RPMI7951 (cell line): ENCODE data around the gene C10orf67. TPM values are rescaled to one million over a fixed set of nuclear protein-coding genes. Genes with fewer than 3 reads are reported as not detected.
"Not testable (repeated sequence)": the region's sequence is repeated elsewhere in the genome, so short reads cannot be mapped to it uniquely, and the experiment has no call there.

Experiments
- DNase-seq: peaks from one replicate; pipeline ENCODE4 v3.0.0-alpha.2; 2012; ENCODE audit warnings: low read depth
- total RNA-seq: library from RNA; depleted of rRNA; stranded (reverse); fragments of >200 nt; shearing (Covaris generic); gene quantifications from 2 replicates; pipeline ENCODE4 v1.2.3, GENCODE V29; 2014

The C10orf67 gene
- total RNA-seq, 1 experiment from 2014 or later, result not detected

DNA sequence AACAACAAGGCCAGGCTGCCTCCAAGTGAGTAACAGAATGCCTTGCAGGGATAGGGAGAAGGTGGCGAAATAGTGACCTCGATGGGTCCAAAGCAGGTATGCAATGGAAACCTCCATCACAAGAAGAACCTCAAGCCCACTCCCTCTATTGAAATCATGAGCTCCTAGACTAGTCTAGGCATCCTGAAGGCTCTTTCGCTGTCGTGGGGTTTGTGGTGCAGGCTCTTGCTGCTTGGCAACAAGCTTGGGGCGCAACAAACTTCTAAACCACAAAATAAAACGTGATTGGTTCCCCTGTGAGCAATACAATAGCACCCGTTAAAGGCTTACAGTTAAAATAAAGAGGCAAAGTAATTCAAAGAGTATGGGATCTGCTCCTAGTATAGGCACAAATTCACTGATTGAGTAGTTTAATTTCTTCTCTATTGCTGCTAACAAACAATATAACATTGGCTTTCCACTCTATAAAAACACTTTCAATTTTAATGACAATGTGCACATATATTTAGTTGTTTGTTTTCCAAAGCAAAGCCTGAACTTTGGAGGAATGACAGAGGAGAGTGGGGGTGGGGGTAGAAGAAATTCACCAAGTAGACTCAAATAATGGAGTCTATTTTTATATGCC is 64.1 kb downstream of the C10orf67 start:
- DNase-seq, result peak; percentile 10

- DNase-seq, result no peak
Measured at GRCh38 chr10:23275355-23275754, 69.2 kb downstream of the C10orf67 start.

GRCh38 chr10:23274179-23274578 is 70.4 kb downstream of the C10orf67 start:
- DNase-seq, result not testable (repeated sequence)

- DNase-seq, result no peak
Measured at GRCh38 chr10:23270531-23270930, 74.1 kb downstream of the C10orf67 start.

GRCh38 chr10:23263441-23264164 is 81.0 kb downstream of the C10orf67 start:
- no peak for DNase-seq

GRCh38 chr10:23262928-23263327 is 81.7 kb downstream of the C10orf67 start:
- no peak for DNase-seq

- no peak for DNase-seq
Measured at GRCh38 chr10:23258516-23258915, 86.1 kb downstream of the C10orf67 start.

DNA sequence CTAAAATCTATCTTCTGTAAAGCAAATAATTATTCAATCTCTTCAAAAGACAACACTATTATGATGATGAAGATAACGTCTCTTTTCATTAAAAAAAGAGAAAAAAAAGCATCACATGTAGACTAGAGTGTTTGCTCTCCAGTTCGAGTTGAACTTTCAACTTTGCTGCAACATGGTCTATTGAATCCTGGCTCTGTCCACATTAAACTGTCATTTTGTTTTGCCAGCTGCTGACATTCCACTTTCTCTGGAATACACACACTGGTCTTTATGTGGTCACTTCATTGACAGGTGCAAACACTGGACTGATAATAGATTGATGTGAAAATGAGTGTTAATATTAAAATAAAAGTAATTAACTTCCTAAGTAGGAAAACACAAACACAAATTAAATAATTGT is 90.8 kb downstream of the C10orf67 start:
- DNase-seq, result no peak

GRCh38 chr10:23252859-23253258 is 91.7 kb downstream of the C10orf67 start:
- not testable (repeated sequence) for DNase-seq

DNA sequence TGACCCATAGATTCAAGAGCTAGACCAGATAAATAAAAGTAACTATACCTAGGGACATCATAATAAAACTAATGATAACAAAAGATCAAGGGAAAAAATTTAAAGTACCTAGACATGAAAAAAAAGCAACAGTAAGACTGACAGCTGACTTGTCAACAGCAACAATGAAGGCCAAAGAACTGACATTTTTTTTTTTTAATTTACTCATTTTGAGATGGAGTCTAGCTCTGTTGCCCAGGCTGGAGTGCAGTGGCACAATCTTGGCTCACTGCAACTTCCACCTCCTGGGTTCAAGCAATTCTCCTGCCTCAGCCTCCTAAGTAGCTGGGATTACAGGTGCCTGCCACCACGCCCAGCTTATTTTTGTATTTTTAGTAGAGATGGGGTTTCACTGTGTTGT is 102.8 kb downstream of the C10orf67 start:
- DNase-seq, result not testable (repeated sequence)

GRCh38 chr10:23238015-23238414 is 106.6 kb downstream of the C10orf67 start:
- no peak for DNase-seq

DNA sequence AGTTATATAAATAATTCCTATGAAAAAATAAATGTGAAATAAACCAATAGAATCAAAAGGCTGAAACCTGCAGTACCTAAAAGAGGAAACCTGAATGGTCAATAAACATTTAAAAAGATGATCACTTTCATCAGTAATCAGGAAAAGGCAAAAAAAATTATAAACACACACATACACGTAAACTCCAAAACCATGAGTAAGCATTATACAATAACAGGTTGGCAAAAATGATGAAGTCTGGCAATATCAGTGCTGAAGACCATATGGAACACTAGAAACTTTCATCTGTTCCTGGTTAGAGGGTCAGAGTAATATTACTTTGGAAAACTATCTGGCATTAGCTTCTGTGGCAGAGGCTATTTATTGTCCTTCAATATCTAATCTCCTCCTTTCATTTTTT is 114.0 kb downstream of the C10orf67 start:
- no peak for DNase-seq

- DNase-seq, result no peak
Measured at GRCh38 chr10:23217471-23217870, 127.1 kb downstream of the C10orf67 start.

DNA sequence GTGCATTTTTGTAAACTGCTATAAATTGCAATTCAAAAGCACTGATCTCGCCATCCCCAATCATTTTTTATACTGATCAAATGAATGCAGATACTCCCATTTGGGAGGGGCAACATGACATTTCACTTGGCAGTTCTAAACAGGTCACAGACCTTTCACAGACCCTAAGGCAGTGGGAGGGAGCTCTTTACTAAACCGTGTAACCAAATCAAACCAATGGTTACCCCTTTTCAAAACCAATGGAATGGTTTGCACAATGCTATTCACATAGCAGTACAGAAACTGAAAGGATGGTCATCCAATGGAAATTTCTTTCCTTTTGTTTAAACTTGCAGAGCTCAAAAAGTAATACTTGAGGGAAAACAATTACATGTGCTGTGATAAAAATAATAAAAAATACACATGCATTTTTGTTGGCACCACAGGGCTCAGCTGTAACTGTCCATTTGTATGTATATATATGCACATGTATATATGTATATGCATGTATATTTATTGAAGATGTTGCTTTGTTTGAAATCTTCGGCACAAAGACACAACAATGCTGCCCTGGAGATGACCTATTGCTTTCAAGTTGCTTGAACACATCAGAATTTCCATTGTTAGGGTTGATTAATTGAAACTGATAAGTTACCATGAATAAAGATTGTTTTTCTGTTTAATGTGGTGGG is 138.5 kb downstream of the C10orf67 start:
- DNase-seq, result no peak

DNA sequence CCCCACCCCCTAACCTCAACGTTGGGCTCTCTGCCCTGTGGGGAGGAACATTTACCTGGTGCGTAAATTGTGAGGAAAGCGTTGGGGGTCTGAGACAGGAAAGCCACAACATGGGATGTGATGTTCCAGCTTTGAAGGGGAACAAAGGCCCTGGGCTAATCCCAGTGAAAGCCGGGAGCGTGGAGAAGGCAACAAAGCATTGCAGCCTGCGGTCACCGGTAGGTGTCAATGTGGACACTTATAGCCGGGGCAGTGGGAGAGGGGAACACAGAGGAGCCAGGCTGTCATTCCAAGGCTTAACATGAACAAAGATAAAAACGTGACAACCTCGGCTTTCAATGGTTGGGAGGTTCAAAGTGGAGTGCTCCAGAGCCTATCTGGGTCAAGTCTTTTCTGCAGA is 139.8 kb downstream of the C10orf67 start:
- DNase-seq, result no peak

DNA sequence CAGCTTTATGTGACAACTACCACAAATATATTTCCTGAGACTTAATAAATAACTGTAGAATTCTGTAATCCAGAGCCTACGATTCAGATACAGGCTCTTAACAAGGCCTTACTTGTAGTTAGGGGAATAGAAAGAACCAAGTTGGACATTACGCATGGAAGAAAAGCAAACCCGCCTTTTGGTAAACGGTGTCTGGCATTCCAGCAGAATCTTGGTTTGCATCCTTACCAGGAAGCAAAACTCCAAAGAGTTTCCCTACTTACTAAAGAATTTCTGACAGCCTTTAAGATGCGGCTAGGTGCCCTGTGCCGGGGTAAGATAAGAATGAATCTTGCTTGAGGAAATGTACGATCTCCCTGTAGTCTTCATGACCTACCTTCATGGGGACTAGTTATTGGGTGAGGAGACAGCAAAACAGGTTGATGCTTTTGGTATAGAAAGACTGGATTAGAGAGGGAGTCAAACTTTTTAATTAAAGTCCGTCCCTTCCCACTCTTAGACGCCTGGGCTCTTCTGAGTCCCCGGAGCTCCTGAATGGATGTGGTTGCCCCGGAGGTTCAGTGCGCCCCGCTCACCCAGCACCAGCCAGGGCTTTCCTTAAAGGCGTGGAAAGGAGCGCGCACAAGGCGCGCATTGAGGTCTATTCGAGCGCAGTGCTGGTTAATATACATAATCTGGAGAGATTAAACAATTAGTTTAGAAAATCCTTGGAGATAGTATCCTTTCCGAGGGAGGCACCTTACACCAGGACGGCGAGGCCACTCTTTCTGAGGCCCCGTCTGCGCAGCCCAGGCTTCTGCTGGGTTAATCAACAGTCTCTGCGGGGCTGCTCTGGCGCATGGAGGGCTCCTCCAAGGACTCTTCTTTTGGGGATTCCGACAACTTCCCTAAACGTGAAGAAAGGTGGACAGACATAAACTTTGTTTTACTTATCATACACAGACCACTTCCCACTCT is 140.9 kb downstream of the C10orf67 start:
- DNase-seq, result no peak

GRCh38 chr10:23202779-23203178 is 141.8 kb downstream of the C10orf67 start:
- DNase-seq, result no peak

DNA sequence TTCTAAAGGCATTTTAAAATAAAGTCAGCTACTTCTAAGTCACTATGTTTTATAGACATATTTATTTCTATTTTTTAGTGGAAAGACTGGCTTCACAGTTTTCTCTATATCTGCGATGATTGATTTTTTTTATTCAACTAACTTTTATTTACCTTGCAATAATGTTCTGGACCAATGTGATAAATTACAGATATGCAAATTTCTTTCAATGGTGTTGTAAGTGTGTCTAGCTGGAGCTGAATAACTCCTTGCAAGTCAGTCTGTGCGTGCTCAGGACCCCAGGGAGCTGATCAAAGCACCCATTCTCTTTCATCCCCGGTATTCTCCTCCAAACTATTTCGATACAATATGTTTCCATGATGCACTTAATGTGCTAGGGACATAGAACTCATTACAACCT is 142.8 kb downstream of the C10orf67 start:
- no peak for DNase-seq

DNA sequence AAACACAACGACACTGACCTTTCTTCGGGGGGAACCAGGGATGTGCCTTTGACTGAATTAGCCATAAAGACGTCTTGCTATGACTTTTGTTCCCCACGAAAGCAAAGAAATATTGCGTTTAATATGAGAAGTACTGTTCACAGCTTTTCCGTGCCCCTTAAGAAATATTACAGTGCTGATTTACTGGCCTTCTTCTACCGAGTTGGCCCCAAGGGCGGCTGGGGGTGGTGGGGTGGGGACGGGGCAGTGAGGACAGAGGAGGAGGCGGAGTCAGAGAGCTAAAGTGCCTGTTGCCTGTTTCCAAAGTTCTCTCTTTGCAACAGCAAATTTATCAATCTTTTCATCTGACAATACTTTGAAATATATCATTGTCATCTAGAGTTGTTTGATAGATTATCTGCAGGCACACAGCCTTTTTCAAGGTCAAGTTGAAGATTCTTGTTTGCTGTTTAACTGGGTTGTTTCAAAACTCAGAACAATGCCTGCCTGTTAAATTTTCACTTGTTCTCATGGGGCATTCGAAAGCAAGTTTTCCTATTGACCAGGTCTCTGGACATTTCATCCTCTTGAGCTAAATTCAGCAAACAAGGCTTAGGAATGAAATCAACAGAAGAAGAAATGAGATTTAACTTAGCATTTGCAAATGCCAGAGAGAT is 143.5 kb downstream of the C10orf67 start:
- no peak for DNase-seq

- DNase-seq, result no peak
Measured at GRCh38 chr10:23200586-23200985, 144.0 kb downstream of the C10orf67 start.

DNA sequence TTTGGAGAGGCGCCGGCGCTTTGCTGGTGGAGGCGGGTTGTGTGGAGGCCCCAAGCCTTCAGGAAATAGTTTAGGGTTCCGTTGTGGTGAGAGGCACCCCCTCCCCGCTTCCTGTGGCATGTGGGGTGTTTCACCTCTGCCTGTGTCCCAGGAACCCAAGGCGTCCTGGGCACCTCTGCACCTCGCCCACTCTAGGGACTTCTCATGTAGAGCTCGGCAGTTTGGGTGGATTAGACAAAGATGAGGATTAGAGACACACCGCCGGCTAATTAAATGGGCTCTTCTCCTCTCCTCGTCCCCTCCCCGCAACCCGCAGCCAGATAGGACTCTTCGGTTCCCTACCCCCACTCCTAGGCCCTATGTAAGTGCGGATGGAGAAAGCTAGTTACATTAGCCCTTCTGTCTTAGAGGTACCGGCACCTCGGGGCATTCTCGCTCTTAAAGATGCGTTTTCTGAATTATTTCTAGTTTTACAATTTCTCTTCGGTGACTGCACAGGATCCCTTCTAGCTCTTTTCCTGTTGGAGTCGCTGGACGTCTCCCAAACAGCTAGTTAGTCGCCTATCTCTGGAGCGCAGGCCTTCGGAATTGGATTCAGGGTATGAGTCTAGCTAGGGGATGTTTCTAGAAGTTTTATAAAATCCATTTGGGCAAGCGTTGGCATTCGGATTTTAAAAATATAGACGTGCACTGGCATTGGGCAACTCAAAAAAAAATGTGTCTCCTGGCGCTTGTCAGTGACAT is 144.7 kb downstream of the C10orf67 start:
- no peak for DNase-seq
